HepG2 (cell line): ENCODE measurements around the gene TNFSF18. TPM values are rescaled to one million over a fixed set of nuclear protein-coding genes. Genes with fewer than 3 reads are reported as not detected.

Experiments
- ATAC-seq: fragments of 200-7000 bp; cut with Tn5 transposase; 3 replicates; pipeline ENCODE4 v1.9.1; 2020; ENCODE audit warnings: mild to moderate bottlenecking, moderate library complexity
- Bru-seq: library from RNA; stranded (reverse); fragments of 400-500 nt; gene quantifications from one replicate; lab custom pipeline; 2021; lab: Mats Ljungman, UMichigan
- BruChase-seq, 2 experiments: library from RNA; stranded (reverse); fragments of 400-500 nt; gene quantifications; one replicate each; lab custom pipeline; 2021; lab: Mats Ljungman, UMichigan
- BruUV-seq: library from RNA; stranded (reverse); fragments of 400-500 nt; replicated peaks from 2 replicates; lab custom pipeline; 2021; lab: Mats Ljungman, UMichigan
- CTCF ChIA-PET: fragments of 300-600 bp; formaldehyde crosslinking; extraction: SDS; loops from one replicate; lab custom pipeline; 2021; ENCODE audit warnings: low total read pairs, inconsistent platforms, low intra/inter-chr PET ratio; lab: Yijun Ruan, JAX
- POLR2A ChIA-PET: fragments of 350-600 bp; sonication (Branson Sonifier 250); formaldehyde crosslinking; loops from one replicate; lab custom pipeline; 2020; ENCODE audit warnings: antibody characterized with exemption, inconsistent platforms; lab: Yijun Ruan, JAX
- DNase-seq: peaks from one replicate; pipeline ENCODE4 v3.0.0-alpha.2; 2015; ENCODE audit warnings: low spot score
- FAIRE-seq: peaks from 3 replicates; lab custom pipeline; 2011; peaks lifted over from hg19 to GRCh38; lab: Jason Lieb, UNC
- H2AFZ ChIP-seq: one replicate; pipeline ENCODE4 v1.6.1; 2011; ENCODE audit warnings: low read length, inconsistent platforms
- H3K27ac ChIP-seq: fragments of 300-600 bp; 3 replicates; pipeline ENCODE4 v1.8.0; 2011; ENCODE audit warnings: mixed run types, mild to moderate bottlenecking, mixed read lengths, low read length, inconsistent platforms; ENCODE audit not compliant: insufficient read depth; ENCODE audit errors: extremely low read length
- H3K27me3 ChIP-seq, 2 experiments: fragments of 200-600 bp in 1 of 2; 2 replicates in 1 of 2; 3 replicates in 1 of 2; pipeline versions ENCODE4 v1.6.0 to v1.8.0; 2011; ENCODE audit warnings: low read length in 2 of 2, mild to moderate bottlenecking in 2 of 2, moderate library complexity in 2 of 2, inconsistent platforms in 1 of 2; ENCODE audit not compliant: insufficient read depth in 2 of 2, control insufficient read depth in 1 of 2
- H3K36me3 ChIP-seq, 2 experiments: fragments of 200-600 bp in 1 of 2; replicated peaks in 1 of 2; 2 replicates in 1 of 2; 3 replicates in 1 of 2; pipeline versions ENCODE4 v1.5.1 to v1.8.0; 2011; ENCODE audit warnings: low read length in 2 of 2, inconsistent platforms in 1 of 2; ENCODE audit not compliant: insufficient read depth in 2 of 2, control insufficient read depth in 1 of 2
- H3K4me1 ChIP-seq: 2 replicates; pipeline ENCODE4 v1.5.1; 2012; ENCODE audit warnings: low read length, inconsistent platforms; ENCODE audit not compliant: insufficient read depth
- H3K4me2 ChIP-seq: 2 replicates; pipeline ENCODE4 v1.6.0; 2011; ENCODE audit warnings: low read depth, low read length, inconsistent platforms
- H3K4me3 ChIP-seq, 3 experiments: fragments of 200-600 bp in 1 of 3; sonication (generic), shearing (Covaris generic) in 1 of 3; replicated peaks in 1 of 3; 2 replicates each; pipeline ENCODE4 v1.5.1; 2011 to 2016; ENCODE audit warnings: low read length in 3 of 3, inconsistent platforms in 2 of 3, low read depth in 2 of 3, mild to moderate bottlenecking in 2 of 3, control low read depth in 1 of 3, mixed read lengths in 1 of 3; ENCODE audit not compliant: insufficient read depth in 1 of 3
- H3K79me2 ChIP-seq: one replicate; pipeline ENCODE4 v1.6.1; 2011; ENCODE audit warnings: low read length, inconsistent platforms; ENCODE audit not compliant: insufficient read depth
- H3K9ac ChIP-seq: 2 replicates; pipeline ENCODE4 v1.6.0; 2011; ENCODE audit warnings: mild to moderate bottlenecking, low read depth, low read length, inconsistent platforms; ENCODE audit not compliant: insufficient read depth
- H3K9me3 ChIP-seq: 2 replicates; pipeline ENCODE4 v1.5.1; 2012; ENCODE audit warnings: mild to moderate bottlenecking, low read length
- H4K20me1 ChIP-seq: 2 replicates; pipeline ENCODE4 v1.6.0; 2011; ENCODE audit warnings: inconsistent platforms, mild to moderate bottlenecking, low read length, moderate library complexity; ENCODE audit not compliant: insufficient read depth
- BORCS8-MEF2B ChIP-seq: sonication (generic); formaldehyde crosslinking; IDR thresholded peaks from 2 replicates; pipeline ENCODE4 v1.8.0; 2022; ENCODE audit warnings: mild to moderate bottlenecking, missing genetic modification reagents
- KLF6 ChIP-seq: IDR thresholded peaks from 2 replicates; pipeline ENCODE4 v1.8.0; 2016; ENCODE audit warnings: missing biosample characterization, missing genetic modification reagents
- MAFF ChIP-seq: IDR thresholded peaks from 2 replicates; pipeline ENCODE4 v1.6.1; 2011; ENCODE audit warnings: low read depth, low read length, improper control_type of control experiment
- SMAD9 ChIP-seq: sonication (generic); formaldehyde crosslinking; IDR thresholded peaks from 2 replicates; pipeline ENCODE4 v1.5.1; 2020; ENCODE audit warnings: mild to moderate bottlenecking, missing genetic modification reagents
- ZFYVE20 ChIP-seq: sonication (generic); formaldehyde crosslinking; IDR thresholded peaks from 2 replicates; pipeline ENCODE4 v1.8.0; 2023; ENCODE audit warnings: low read depth, mild to moderate bottlenecking, moderate library complexity, missing genetic modification reagents, borderline replicate concordance
- ZNF446 ChIP-seq: sonication (generic); formaldehyde crosslinking; IDR thresholded peaks from 2 replicates; pipeline ENCODE4 v1.5.0; 2020; ENCODE audit warnings: mild to moderate bottlenecking, missing genetic modification reagents
- ZNF7 ChIP-seq: IDR thresholded peaks from 2 replicates; pipeline ENCODE4 v1.6.1; 2016; ENCODE audit warnings: missing biosample characterization, missing genetic modification reagents
- ZSCAN9 ChIP-seq: IDR thresholded peaks from 2 replicates; pipeline ENCODE4 v1.6.1; 2016; ENCODE audit warnings: borderline replicate concordance
- WGBS: methylation state at CpG from one replicate; pipeline ENCODE4 v1.1.6; 2017; ENCODE audit warnings: low lambda C conversion rate; 5-methylcytosine and 5-hydroxymethylcytosine counted together
- in situ Hi-C: cut with HindIII; loops from 2 replicates; pipeline ENCODE4 v1.10.0; 2017; ENCODE audit warnings: low pct_unique_long_range_greater_than_20kb; ENCODE audit not compliant: extremely low pct_ligation_motif_present
- intact Hi-C: fragments of 100-400 bp; cut with micrococcal nuclease; formaldehyde crosslinking; loops from one replicate; pipeline ENCODE4 v1.10.0; 2022; ENCODE audit not compliant: unreplicated experiment
- long read RNA-seq, 2 experiments: library from RNA in 1 of 2; library from polyadenylated mRNA in 1 of 2; stranded (forward) in 1 of 2; unstranded in 1 of 2; transcript quantifications; one replicate each; pipeline ENCODE4 v2.0.0, GENCODE V29; 2019 to 2022
- polyA minus RNA-seq, 3 experiments: library from RNA; depleted of rRNA, polyadenylated mRNA; stranded (reverse); fragments of >200 nt; gene quantifications; 2 replicates each; pipeline ENCODE4 v1.2.3, GENCODE V29; 2011; ENCODE audit warnings: low replicate concordance in 1 of 3
- polyA plus RNA-seq, 8 experiments: library from polyadenylated mRNA; depleted of rRNA in 3 of 8; stranded (reverse) in 7 of 8; unstranded in 1 of 8; fragments of >200 nt; fragmentation: Illumina TruSeq in 4 of 8; extraction: Trizol in 4 of 8; gene quantifications; 2 replicates each; pipeline versions ENCODE4 v1.2.1 to v1.2.3, GENCODE V29; 2011 to 2016; ENCODE audit warnings: low read depth in 4 of 8, missing spikeins in 1 of 8, mixed read lengths in 1 of 8; ENCODE audit not compliant: insufficient read depth in 1 of 8
- total RNA-seq, 5 experiments: library from RNA; depleted of rRNA; stranded (reverse); fragments of >200 nt; fragmentation: Illumina TruSeq; extraction: Trizol; gene quantifications; 2 replicates each; pipeline ENCODE4 v1.2.3, GENCODE V29; 2016; ENCODE audit warnings: low read depth in 1 of 5
- TF ChIP-seq, protein P1 (sequence below): sonication (generic); formaldehyde crosslinking; conservative IDR thresholded peaks from 2 replicates; pipeline ENCODE4 v1.4.0; 2020; ENCODE audit warnings: missing genetic modification reagents
- TF ChIP-seq, protein P2 (sequence below): IDR thresholded peaks from 2 replicates; pipeline ENCODE4 v1.6.1; 2018; ENCODE audit warnings: missing genetic modification reagents
- TF ChIP-seq, protein P3 (sequence below): sonication (generic); formaldehyde crosslinking; IDR thresholded peaks from 2 replicates; pipeline ENCODE4 v1.4.0; 2020; ENCODE audit warnings: low read depth, missing genetic modification reagents
- TF ChIP-seq, protein P4 (sequence below): sonication (generic); formaldehyde crosslinking; IDR thresholded peaks from 2 replicates; pipeline ENCODE4 v1.4.0; 2020; ENCODE audit warnings: mild to moderate bottlenecking, missing genetic modification reagents

TNFSF18 gene, protein sequence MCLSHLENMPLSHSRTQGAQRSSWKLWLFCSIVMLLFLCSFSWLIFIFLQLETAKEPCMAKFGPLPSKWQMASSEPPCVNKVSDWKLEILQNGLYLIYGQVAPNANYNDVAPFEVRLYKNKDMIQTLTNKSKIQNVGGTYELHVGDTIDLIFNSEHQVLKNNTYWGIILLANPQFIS
- total RNA-seq (2016; rRNA removed; fragmentation: Illumina TruSeq; extraction: Trizol) (not detected in 2 replicates), polyA plus RNA-seq (2011; rRNA removed) (not detected in 2 replicates), polyA minus RNA-seq (2011; rRNA and poly(A)+ RNA removed; ENCODE audit: low replicate concordance) (not detected in 2 replicates), Bru-seq, nascent RNA (not detected), BruChase-seq, experiment 1, labeled RNA remaining after a 6-hour chase (not detected), BruChase-seq, experiment 2, labeled RNA remaining after a 2-hour chase (percentile 18 among the genes with signal in this experiment)
- total RNA-seq (2016; cell fraction: cytosol; rRNA removed; fragmentation: Illumina TruSeq; extraction: Trizol; ENCODE audit: low read depth), result not detected in 2 replicates
- not detected in 2 replicates for total RNA-seq (2016; cell fraction: insoluble cytoplasmic fraction; rRNA removed; fragmentation: Illumina TruSeq; extraction: Trizol)
- total RNA-seq (2016; cell fraction: membrane; rRNA removed; fragmentation: Illumina TruSeq; extraction: Trizol), result not detected in 2 replicates
- not detected in 2 replicates for total RNA-seq (2016; cell fraction: nucleus; rRNA removed; fragmentation: Illumina TruSeq; extraction: Trizol)
- polyA plus RNA-seq (2011; cell fraction: cytosol; rRNA removed), result not detected in 2 replicates
- polyA plus RNA-seq (2011; cell fraction: nucleus; rRNA removed), result not detected in 2 replicates
- not detected in 2 replicates for polyA plus RNA-seq (2012)
- polyA plus RNA-seq (2016; cell fraction: cytosol; fragmentation: Illumina TruSeq; extraction: Trizol; ENCODE audit: low read depth), result not detected in 2 replicates
- not detected in 2 replicates for polyA plus RNA-seq (2016; cell fraction: insoluble cytoplasmic fraction; fragmentation: Illumina TruSeq; extraction: Trizol; ENCODE audit: low read depth)
- polyA plus RNA-seq (2016; cell fraction: membrane; fragmentation: Illumina TruSeq; extraction: Trizol; ENCODE audit: low read depth), result not detected in 2 replicates
- not detected in 2 replicates for polyA plus RNA-seq (2016; cell fraction: nucleus; fragmentation: Illumina TruSeq; extraction: Trizol; ENCODE audit: insufficient read depth, low read depth)
- not detected in 2 replicates for polyA minus RNA-seq (2011; cell fraction: cytosol; rRNA and poly(A)+ RNA removed)
- not detected in 2 replicates for polyA minus RNA-seq (2011; cell fraction: nucleus; rRNA and poly(A)+ RNA removed)
- long read RNA-seq, experiment 1, result 0 reads
- long read RNA-seq, experiment 2, result 0 reads

DNA sequence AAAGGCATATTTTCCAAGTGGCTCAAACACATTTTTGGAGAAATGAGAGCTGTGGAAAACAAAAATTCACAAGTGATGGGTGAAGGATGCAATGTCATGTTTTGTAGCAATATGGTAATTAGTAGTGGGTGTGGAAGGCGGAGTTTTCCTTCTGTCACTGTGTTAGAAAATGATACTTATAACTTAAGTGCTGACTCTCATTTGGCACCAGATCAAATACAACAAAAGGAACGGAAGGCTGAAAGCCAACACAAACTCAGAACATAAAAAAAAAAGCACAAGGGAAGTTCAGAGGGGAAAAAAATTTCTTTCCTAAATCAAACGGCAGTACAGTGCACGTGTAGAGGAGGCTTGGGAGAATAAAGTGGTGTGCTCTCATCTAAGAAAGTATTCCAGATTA is at the start of gene TNFSF18:
TSS of gene TNFSF18 (minus strand) at position 77 of the 400 bp plus-strand sequence. CDS start at position 32, 45 bp downstream.
- H3K79me2 ChIP-seq, result no peaks in the 10 kb centered on the region
- ChIA-PET CTCF (no interaction called here), POLR2A (no interaction called here)
- H3K9ac ChIP-seq, result no peak within 1 kb of the TSS
- intact Hi-C loops (no loop called here), in situ Hi-C loops (no loop called here)
- 2% methylated on average over 4 of the region's 4 CpGs for WGBS
- H4K20me1 ChIP-seq, result no peaks in the 10 kb centered on the region
- ATAC-seq (no peak), FAIRE-seq (no peak), DNase-seq (no peak)
- no TSS peak for BruUV-seq
- no peak within 1 kb of the TSS for H2AFZ ChIP-seq
- no peaks in the 10 kb centered on the region for H3K4me1 ChIP-seq
- H3K27me3 ChIP-seq, result no peaks in the 10 kb centered on the region
- no peak within 1 kb of the TSS for H3K4me3 ChIP-seq
- H3K27ac ChIP-seq, result no peak within 1 kb of the TSS
- H3K4me2 ChIP-seq, result no peak within 1 kb of the TSS
- H3K9me3 ChIP-seq, result no peaks in the 10 kb centered on the region
- H3K36me3 ChIP-seq, result no peaks in the 10 kb centered on the region
- TF ChIP-seq, protein P1, sequence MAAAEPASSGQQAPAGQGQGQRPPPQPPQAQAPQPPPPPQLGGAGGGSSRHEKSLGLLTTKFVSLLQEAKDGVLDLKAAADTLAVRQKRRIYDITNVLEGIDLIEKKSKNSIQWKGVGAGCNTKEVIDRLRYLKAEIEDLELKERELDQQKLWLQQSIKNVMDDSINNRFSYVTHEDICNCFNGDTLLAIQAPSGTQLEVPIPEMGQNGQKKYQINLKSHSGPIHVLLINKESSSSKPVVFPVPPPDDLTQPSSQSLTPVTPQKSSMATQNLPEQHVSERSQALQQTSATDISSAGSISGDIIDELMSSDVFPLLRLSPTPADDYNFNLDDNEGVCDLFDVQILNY (CRISPR knock-in tag), result no peak
- no peak for TF ChIP-seq ZNF7 (CRISPR knock-in tag)
- TF ChIP-seq SMAD9 (CRISPR knock-in tag), result no peak
- no peak for TF ChIP-seq ZNF446 (CRISPR knock-in tag)
- TF ChIP-seq MAFF, result no peak
- TF ChIP-seq ZSCAN9 (CRISPR knock-in tag), result no peak
- TF ChIP-seq, protein P2, sequence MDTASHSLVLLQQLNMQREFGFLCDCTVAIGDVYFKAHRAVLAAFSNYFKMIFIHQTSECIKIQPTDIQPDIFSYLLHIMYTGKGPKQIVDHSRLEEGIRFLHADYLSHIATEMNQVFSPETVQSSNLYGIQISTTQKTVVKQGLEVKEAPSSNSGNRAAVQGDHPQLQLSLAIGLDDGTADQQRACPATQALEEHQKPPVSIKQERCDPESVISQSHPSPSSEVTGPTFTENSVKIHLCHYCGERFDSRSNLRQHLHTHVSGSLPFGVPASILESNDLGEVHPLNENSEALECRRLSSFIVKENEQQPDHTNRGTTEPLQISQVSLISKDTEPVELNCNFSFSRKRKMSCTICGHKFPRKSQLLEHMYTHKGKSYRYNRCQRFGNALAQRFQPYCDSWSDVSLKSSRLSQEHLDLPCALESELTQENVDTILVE (CRISPR knock-in tag), result no peak
- TF ChIP-seq KLF6 (CRISPR knock-in tag), result no peak
- TF ChIP-seq, protein P3, sequence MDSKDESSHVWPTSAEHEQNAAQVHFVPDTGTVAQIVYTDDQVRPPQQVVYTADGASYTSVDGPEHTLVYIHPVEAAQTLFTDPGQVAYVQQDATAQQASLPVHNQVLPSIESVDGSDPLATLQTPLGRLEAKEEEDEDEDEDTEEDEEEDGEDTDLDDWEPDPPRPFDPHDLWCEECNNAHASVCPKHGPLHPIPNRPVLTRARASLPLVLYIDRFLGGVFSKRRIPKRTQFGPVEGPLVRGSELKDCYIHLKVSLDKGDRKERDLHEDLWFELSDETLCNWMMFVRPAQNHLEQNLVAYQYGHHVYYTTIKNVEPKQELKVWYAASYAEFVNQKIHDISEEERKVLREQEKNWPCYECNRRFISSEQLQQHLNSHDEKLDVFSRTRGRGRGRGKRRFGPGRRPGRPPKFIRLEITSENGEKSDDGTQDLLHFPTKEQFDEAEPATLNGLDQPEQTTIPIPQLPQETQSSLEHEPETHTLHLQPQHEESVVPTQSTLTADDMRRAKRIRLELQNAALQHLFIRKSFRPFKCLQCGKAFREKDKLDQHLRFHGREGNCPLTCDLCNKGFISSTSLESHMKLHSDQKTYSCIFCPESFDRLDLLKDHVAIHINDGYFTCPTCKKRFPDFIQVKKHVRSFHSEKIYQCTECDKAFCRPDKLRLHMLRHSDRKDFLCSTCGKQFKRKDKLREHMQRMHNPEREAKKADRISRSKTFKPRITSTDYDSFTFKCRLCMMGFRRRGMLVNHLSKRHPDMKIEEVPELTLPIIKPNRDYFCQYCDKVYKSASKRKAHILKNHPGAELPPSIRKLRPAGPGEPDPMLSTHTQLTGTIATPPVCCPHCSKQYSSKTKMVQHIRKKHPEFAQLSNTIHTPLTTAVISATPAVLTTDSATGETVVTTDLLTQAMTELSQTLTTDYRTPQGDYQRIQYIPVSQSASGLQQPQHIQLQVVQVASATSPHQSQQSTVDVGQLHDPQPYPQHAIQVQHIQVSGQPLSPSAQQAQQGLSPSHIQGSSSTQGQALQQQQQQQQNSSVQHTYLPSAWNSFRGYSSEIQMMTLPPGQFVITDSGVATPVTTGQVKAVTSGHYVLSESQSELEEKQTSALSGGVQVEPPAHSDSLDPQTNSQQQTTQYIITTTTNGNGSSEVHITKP (CRISPR knock-in tag), result no peak
- no peak for TF ChIP-seq ZFYVE20 (CRISPR knock-in tag)
- TF ChIP-seq BORCS8-MEF2B (CRISPR knock-in tag), result no peak
- TF ChIP-seq, protein P4, sequence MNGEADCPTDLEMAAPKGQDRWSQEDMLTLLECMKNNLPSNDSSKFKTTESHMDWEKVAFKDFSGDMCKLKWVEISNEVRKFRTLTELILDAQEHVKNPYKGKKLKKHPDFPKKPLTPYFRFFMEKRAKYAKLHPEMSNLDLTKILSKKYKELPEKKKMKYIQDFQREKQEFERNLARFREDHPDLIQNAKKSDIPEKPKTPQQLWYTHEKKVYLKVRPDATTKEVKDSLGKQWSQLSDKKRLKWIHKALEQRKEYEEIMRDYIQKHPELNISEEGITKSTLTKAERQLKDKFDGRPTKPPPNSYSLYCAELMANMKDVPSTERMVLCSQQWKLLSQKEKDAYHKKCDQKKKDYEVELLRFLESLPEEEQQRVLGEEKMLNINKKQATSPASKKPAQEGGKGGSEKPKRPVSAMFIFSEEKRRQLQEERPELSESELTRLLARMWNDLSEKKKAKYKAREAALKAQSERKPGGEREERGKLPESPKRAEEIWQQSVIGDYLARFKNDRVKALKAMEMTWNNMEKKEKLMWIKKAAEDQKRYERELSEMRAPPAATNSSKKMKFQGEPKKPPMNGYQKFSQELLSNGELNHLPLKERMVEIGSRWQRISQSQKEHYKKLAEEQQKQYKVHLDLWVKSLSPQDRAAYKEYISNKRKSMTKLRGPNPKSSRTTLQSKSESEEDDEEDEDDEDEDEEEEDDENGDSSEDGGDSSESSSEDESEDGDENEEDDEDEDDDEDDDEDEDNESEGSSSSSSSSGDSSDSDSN (CRISPR knock-in tag), result no peak
